Measurements from ENCODE around the gene KNDC1.

KNDC1 gene

DNA sequence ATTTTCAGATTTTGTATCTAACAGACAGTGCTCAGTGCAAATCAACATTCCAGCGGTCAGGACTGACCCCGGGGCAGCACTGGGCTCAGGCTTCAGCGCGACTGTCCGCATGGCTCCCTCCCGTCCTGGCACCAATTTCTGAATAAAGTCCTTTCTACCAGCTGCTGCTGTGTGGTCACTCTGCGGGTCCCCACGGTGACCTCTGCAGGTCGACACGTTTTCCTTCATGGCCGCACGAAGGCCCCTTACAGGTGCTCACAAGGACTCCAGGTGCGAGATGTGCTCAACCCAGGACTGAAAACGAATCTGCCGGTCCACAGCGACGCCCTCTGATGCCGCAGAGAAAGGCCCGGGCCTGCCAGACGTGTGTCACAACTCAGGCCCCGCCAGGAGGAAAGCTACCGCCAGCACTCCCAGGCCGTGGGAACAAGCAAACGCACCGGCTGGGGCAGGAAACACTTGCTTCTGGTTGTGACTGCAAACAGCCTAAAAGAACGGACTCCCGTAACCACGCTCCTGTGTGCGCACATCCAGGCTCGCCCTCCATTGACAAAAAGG lies 66.3 kb downstream of the KNDC1 start:
- no peak for TF ChIP-seq SIN3A (IDR thresholded peaks at IDR 0.05; ENCODE audit: borderline replicate concordance, insufficient read depth, low read length)
- TF ChIP-seq FOXP2 (optimal IDR thresholded peaks at IDR 0.05; ENCODE audit: borderline replicate concordance, extremely low read depth, extremely low read length, insufficient read depth) = no peak
- TF ChIP-seq, protein P1, sequence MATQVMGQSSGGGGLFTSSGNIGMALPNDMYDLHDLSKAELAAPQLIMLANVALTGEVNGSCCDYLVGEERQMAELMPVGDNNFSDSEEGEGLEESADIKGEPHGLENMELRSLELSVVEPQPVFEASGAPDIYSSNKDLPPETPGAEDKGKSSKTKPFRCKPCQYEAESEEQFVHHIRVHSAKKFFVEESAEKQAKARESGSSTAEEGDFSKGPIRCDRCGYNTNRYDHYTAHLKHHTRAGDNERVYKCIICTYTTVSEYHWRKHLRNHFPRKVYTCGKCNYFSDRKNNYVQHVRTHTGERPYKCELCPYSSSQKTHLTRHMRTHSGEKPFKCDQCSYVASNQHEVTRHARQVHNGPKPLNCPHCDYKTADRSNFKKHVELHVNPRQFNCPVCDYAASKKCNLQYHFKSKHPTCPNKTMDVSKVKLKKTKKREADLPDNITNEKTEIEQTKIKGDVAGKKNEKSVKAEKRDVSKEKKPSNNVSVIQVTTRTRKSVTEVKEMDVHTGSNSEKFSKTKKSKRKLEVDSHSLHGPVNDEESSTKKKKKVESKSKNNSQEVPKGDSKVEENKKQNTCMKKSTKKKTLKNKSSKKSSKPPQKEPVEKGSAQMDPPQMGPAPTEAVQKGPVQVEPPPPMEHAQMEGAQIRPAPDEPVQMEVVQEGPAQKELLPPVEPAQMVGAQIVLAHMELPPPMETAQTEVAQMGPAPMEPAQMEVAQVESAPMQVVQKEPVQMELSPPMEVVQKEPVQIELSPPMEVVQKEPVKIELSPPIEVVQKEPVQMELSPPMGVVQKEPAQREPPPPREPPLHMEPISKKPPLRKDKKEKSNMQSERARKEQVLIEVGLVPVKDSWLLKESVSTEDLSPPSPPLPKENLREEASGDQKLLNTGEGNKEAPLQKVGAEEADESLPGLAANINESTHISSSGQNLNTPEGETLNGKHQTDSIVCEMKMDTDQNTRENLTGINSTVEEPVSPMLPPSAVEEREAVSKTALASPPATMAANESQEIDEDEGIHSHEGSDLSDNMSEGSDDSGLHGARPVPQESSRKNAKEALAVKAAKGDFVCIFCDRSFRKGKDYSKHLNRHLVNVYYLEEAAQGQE (IDR thresholded peaks at IDR 0.05; ENCODE audit: insufficient read depth in 1 of 2, low read depth in 2 of 2, low read length in 2 of 2) = no peak
- no peak for TF ChIP-seq POLR2AphosphoS5 (IDR thresholded peaks at IDR 0.05; ENCODE audit: low read depth, low read length)
- TF ChIP-seq TAF1 (IDR thresholded peaks at IDR 0.05; ENCODE audit: borderline replicate concordance, insufficient read depth, low read length) = no peak

DNA sequence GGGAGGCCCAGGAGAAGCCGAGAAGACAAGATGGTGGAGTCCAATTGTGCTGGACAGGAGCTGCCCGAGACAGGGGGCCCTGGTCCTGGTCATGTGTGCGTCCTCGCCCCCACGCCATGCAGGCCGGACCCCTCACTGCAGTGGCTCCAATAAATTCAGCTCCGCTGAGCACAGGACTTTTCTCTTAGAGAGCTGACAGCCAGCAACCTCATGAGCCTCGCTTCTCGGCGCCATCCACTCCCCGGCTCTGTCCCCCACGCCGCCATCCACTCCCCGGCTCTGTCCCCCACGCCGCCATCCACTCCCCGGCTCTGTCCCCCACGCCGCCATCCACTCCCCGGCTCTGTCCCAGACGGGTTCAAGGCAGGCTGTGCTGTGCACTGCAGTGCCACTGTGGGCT lies 67.2 kb downstream of the KNDC1 start:
- no peak for TF ChIP-seq TAF1 (IDR thresholded peaks at IDR 0.05; ENCODE audit: borderline replicate concordance, insufficient read depth, low read length)
- no peak for TF ChIP-seq POLR2AphosphoS5 (IDR thresholded peaks at IDR 0.05; ENCODE audit: low read depth, low read length)
- TF ChIP-seq FOXP2 (optimal IDR thresholded peaks at IDR 0.05; ENCODE audit: borderline replicate concordance, extremely low read depth, extremely low read length, insufficient read depth) = no peak
- TF ChIP-seq, protein P1 (IDR thresholded peaks at IDR 0.05; ENCODE audit: insufficient read depth in 1 of 2, low read depth in 2 of 2, low read length in 2 of 2) = no peak
- TF ChIP-seq SIN3A (IDR thresholded peaks at IDR 0.05; ENCODE audit: borderline replicate concordance, insufficient read depth, low read length) = no peak

DNA sequence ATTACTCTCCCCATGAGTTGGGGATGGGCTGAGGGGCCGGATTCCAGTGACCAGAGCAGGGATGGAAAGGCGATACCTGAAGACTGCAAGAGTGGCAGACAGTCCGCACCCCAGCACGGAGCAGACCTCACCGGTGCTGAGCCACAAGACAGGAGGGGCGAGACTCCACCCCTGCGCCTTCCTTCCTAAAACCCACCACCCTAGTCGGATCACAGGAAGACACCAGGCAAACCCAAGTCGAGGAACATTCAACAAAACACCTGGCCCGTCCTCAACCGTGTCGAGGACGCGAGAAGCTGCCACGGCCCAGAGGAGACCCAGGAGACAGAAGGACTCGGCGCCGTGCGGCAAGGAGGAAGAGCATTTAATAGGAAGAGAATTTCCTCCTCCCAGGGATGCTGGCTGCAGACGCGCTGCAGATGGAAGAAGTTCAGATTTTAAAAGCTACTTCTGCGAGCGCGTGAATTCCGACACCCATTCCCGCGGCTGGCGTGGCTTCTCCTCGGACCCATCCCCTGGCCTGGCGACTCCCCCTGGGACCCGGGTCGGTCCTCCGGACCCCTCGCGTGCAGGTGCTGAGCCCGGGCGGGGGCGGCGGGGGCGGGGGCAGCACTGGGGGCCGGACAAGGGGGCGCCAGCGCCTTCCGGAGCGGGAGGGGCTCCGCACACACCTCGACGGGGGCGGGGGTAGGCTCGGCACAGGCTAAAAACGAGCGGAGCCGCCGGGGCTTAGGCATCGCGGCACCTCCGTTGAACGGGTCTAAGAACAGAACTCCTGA lies 69.4 kb downstream of the KNDC1 start:
- TF ChIP-seq TAF1 (IDR thresholded peaks at IDR 0.05; ENCODE audit: borderline replicate concordance, insufficient read depth, low read length) (no peak), FOXP2 (optimal IDR thresholded peaks at IDR 0.05; ENCODE audit: borderline replicate concordance, extremely low read depth, extremely low read length, insufficient read depth) (no peak), SIN3A (IDR thresholded peaks at IDR 0.05; ENCODE audit: borderline replicate concordance, insufficient read depth, low read length) (no peak), POLR2AphosphoS5 (IDR thresholded peaks at IDR 0.05; ENCODE audit: low read depth, low read length) (no peak)
- TF ChIP-seq, protein P1 (IDR thresholded peaks at IDR 0.05; ENCODE audit: insufficient read depth in 1 of 2, low read depth in 2 of 2, low read length in 2 of 2) = no peak

DNA sequence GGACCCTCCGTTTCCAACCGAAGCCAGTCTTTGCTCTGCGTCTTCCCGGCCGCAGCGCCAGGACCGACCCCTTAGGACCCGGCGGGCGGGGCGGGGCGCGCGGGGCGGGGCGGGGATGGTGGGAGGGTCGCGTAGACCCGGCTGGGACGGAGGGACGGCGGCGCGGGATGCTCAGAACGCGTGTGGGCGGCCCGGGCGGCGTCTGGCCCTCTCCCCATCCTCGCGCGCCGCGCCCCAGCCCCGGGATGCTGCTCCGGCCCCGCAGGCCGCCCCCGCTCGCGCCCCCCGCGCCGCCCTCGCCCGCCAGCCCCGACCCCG lies 70.0 kb downstream of the KNDC1 start, which contains the start of gene UTF1:
Gene UTF1, plus strand, starts transcription at position 174 of the 318 bp plus-strand sequence. Its CDS starts 72 bp downstream, at position 246.
- TF ChIP-seq SIN3A (IDR thresholded peaks at IDR 0.05; ENCODE audit: borderline replicate concordance, insufficient read depth, low read length) (no peak), TAF1 (IDR thresholded peaks at IDR 0.05; ENCODE audit: borderline replicate concordance, insufficient read depth, low read length) (no peak), POLR2AphosphoS5 (IDR thresholded peaks at IDR 0.05; ENCODE audit: low read depth, low read length) (no peak), FOXP2 (optimal IDR thresholded peaks at IDR 0.05; ENCODE audit: borderline replicate concordance, extremely low read depth, extremely low read length, insufficient read depth) (no peak)
- TF ChIP-seq, protein P1 (IDR thresholded peaks at IDR 0.05; ENCODE audit: insufficient read depth in 1 of 2, low read depth in 2 of 2, low read length in 2 of 2) = no peak
